PFSK-1 (cell line): ENCODE results near the gene IL15RA.

Source experiments
- FOXP2 ChIP-seq: optimal IDR thresholded peaks from 2 replicates; pipeline ENCODE3; 2011; ENCODE audit warnings: borderline replicate concordance, control low read depth, inconsistent platforms; ENCODE audit not compliant: insufficient read depth; ENCODE audit errors: extremely low read length, extremely low read depth
- POLR2AphosphoS5 ChIP-seq: IDR thresholded peaks from 2 replicates; pipeline ENCODE4 v1.6.1; 2012; ENCODE audit warnings: low read depth, mild to moderate bottlenecking, control low read depth, low read length, moderate library complexity
- SIN3A ChIP-seq: IDR thresholded peaks from 2 replicates; pipeline ENCODE4 v1.6.1; 2012; ENCODE audit warnings: mild to moderate bottlenecking, low read length, moderate library complexity, borderline replicate concordance; ENCODE audit not compliant: insufficient read depth
- TAF1 ChIP-seq: IDR thresholded peaks from 2 replicates; pipeline ENCODE4 v1.6.1; 2012; ENCODE audit warnings: low read length, control low read depth, borderline replicate concordance; ENCODE audit not compliant: insufficient read depth
- TF ChIP-seq, protein P1 (sequence below), 2 experiments: IDR thresholded peaks; 2 replicates each; pipeline versions ENCODE4 v1.6.1 to v1.8.0; 2011 to 2012; ENCODE audit warnings: low read depth in 2 of 2, low read length in 2 of 2, control low read depth in 1 of 2, inconsistent platforms in 1 of 2, mild to moderate bottlenecking in 1 of 2, moderate library complexity in 1 of 2; ENCODE audit not compliant: insufficient read depth in 1 of 2

DNA sequence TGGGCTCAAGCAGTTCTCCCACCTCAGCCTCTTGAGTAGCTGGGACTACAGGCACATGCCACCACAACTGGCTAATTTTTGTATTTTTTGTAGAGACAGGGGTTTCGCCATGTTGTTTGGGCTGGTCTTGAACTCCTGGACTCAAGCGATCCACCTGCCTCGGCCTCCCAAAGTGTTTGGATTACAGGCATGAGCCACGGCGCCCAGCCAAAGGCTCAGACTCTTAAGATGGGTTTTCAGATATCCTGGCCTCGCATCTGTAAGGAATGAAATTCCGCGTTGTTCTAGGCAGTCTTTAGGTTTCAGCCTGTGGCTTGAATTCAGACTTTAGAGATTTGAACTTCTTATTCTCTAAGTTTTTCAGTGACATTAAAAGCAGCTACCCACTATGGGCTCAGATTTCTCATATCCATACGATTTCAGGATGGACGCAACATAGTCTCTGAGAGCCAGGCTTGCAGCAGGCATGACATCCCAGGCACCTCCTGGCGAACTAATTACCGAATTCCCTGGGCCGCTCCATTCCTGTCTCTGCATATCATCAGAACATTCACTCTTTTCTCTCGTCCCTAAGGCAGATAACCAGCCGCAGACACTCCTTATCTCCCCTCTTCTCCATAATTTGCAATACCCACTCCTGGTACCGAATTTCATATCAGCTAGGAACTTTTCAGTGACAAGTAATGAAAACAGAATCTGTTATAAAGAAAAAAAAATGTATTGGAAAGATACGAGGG is 29.7 kb downstream of the IL15RA start:
- TF ChIP-seq, protein P1, sequence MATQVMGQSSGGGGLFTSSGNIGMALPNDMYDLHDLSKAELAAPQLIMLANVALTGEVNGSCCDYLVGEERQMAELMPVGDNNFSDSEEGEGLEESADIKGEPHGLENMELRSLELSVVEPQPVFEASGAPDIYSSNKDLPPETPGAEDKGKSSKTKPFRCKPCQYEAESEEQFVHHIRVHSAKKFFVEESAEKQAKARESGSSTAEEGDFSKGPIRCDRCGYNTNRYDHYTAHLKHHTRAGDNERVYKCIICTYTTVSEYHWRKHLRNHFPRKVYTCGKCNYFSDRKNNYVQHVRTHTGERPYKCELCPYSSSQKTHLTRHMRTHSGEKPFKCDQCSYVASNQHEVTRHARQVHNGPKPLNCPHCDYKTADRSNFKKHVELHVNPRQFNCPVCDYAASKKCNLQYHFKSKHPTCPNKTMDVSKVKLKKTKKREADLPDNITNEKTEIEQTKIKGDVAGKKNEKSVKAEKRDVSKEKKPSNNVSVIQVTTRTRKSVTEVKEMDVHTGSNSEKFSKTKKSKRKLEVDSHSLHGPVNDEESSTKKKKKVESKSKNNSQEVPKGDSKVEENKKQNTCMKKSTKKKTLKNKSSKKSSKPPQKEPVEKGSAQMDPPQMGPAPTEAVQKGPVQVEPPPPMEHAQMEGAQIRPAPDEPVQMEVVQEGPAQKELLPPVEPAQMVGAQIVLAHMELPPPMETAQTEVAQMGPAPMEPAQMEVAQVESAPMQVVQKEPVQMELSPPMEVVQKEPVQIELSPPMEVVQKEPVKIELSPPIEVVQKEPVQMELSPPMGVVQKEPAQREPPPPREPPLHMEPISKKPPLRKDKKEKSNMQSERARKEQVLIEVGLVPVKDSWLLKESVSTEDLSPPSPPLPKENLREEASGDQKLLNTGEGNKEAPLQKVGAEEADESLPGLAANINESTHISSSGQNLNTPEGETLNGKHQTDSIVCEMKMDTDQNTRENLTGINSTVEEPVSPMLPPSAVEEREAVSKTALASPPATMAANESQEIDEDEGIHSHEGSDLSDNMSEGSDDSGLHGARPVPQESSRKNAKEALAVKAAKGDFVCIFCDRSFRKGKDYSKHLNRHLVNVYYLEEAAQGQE (IDR thresholded peaks at IDR 0.05; ENCODE audit: insufficient read depth in 1 of 2, low read depth in 2 of 2, low read length in 2 of 2) = no peak
- TF ChIP-seq TAF1 = no peak
- no peak for TF ChIP-seq POLR2AphosphoS5
- TF ChIP-seq SIN3A = no peak
- no peak for TF ChIP-seq FOXP2
